ENCODE measurements around the gene NUP35.

NUP35 gene

DNA sequence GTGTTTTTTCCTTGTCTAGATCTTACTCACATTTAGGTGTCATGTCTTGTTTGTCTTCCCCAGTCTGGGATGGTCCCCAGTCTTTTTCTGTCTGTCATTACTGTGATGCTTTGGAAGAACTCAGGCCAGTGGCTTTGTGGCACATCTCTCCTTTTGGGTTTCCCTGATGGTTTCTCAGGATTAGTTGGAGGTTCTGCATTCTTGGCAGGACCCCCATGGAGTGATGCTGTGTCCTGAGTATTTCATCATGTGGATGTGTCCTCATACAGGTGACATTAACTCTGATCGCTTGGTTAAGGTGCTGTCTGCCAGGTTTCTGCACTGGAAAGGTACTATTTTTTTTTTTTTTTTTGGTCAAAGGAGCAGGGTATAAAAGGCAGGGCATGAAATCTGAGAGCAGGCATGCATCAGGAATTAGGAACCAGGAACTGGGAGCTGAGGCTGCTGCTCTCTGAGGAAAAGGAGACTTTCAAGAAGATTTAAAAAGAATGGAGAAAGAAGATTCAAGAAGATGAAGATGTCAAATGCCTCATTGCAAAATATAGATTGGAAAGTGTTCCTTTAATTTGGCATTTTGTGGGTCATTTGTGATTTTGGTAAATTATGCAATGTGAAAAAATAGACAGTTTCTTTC lies 85.3 kb downstream of the NUP35 start:
- no peak for DNase-seq (ENCODE audit: low spot score)

Measured in germinal center (tissue), 1 donor.